Right atrium auricular region (tissue), 2 donors: ENCODE data around the gene POLR3K. TPM values are rescaled to one million over a fixed set of nuclear protein-coding genes. Genes with fewer than 3 reads are reported as not detected.
"Not testable (repeated sequence)": the region's sequence is repeated elsewhere in the genome, so short reads cannot be mapped to it uniquely, and the experiment has no call there.

ENCODE experiments used
- DNase-seq: peaks from one replicate; pipeline ENCODE4 v3.0.0-alpha.2; 2019; ENCODE audit warnings: low spot score
- H3K27ac ChIP-seq, 2 donors: fragments of 200-600 bp; sonication (generic); 1 replicate in 1 of 2; 2 replicates in 1 of 2; pipeline ENCODE4 v1.5.1; 2016 to 2019
- H3K27me3 ChIP-seq, 2 donors: fragments of 200-600 bp; sonication (generic); one replicate each; pipeline versions ENCODE4 v1.5.1 to v1.6.0; 2017 to 2019
- H3K36me3 ChIP-seq: fragments of 200-600 bp; sonication (generic); one replicate; pipeline ENCODE4 v1.5.1; 2016
- H3K4me1 ChIP-seq, 2 donors: fragments of 200-600 bp; sonication (generic); one replicate each; pipeline versions ENCODE4 v1.5.1 to v1.6.0; 2017 to 2019
- H3K4me3 ChIP-seq, 2 donors: fragments of 200-600 bp; sonication (generic); 1 replicate in 1 of 2; 2 replicates in 1 of 2; pipeline ENCODE4 v1.5.1; 2017 to 2019; ENCODE audit warnings: mild to moderate bottlenecking in 1 of 2, moderate library complexity in 1 of 2
- H3K9me3 ChIP-seq, 2 donors: fragments of 200-600 bp; sonication (generic); one replicate each; pipeline ENCODE4 v1.5.1; 2019
- CTCF ChIP-seq, 2 donors: fragments of 200-600 bp; sonication (generic); IDR thresholded peaks; one replicate each; pipeline ENCODE4 v1.5.1; 2019; ENCODE audit warnings: antibody characterized with exemption in 2 of 2
- microRNA-seq, 2 donors: library from miRNA; unstranded; fragments of <30 nt; microRNA quantifications; one replicate each; pipeline ENCODE4, GENCODE V29; 2016 to 2017; ENCODE audit warnings: borderline number of aligned reads in 2 of 2, borderline replicate concordance in 1 of 2
- total RNA-seq, 2 donors: library from RNA; depleted of rRNA; stranded (reverse); fragments of >200 nt; gene quantifications; one replicate each; pipeline ENCODE4 v1.1.0, GENCODE V29; 2016

Gene POLR3K
- total RNA-seq, 2 donors from 2014 or later: 4.0 TPM

GRCh38 chr16:10772-11171 lies 42.6 kb downstream of the POLR3K start:
- H3K27ac ChIP-seq, H3K4me1 ChIP-seq, H3K4me3 ChIP-seq, H3K36me3 ChIP-seq, H3K27me3 ChIP-seq, H3K9me3 ChIP-seq: not testable (repeated sequence)
- DNase-seq: peak; percentile 98
- peak; percentile 34 to 48 for TF ChIP-seq CTCF (IDR thresholded peaks at IDR 0.05)

GRCh38 chr16:9903-10665 lies 43.3 kb downstream of the POLR3K start:
- H3K4me1 ChIP-seq: no peaks in the 10 kb centered on the region
- H3K4me3 ChIP-seq: no peak overlapping the region
- no peak for TF ChIP-seq CTCF (IDR thresholded peaks at IDR 0.05)
- no peak overlapping the region for H3K27ac ChIP-seq
- no peaks in the 10 kb centered on the region for H3K9me3 ChIP-seq
- DNase-seq: no peak
- no peaks in the 10 kb centered on the region for H3K36me3 ChIP-seq
- no peaks in the 10 kb centered on the region for H3K27me3 ChIP-seq

Small RNAs within 50 kb of the gene (microRNA-seq; reads per million reads assigned to microRNA genes)
- 0 reads per million in 2 donors for gene MIR6859-4

Other genes with a start within 250 kb of the POLR3K start
- gene SNRNP25, start 220 bp upstream of the POLR3K start, total RNA-seq: 10 to 100 TPM; 47.1 to 78.3 TPM
- 10 to 100 TPM; 12.0 to 25.4 TPM for gene RHBDF1, start 19.0 kb upstream of the POLR3K start, total RNA-seq
- gene MPG, start 24.6 kb upstream of the POLR3K start, total RNA-seq: 10 to 100 TPM; 47.7 to 84.0 TPM
- 10 to 100 TPM; 10.8 to 22.2 TPM for gene NPRL3, start 85.1 kb upstream of the POLR3K start, total RNA-seq
- not detected for gene HBZ, start 99.0 kb upstream of the POLR3K start, total RNA-seq
- 1 to 10 TPM in 1 of 2 donors, not detected in 1; 1.2 TPM for gene HBM, start 112.4 kb upstream of the POLR3K start, total RNA-seq
- 1,000 to 10,000 TPM; 2,977 to 3,226 TPM for gene HBA2, start 119.3 kb upstream of the POLR3K start, total RNA-seq
- 1,000 to 10,000 TPM; 1,094 to 1,137 TPM for gene HBA1, start 123.1 kb upstream of the POLR3K start, total RNA-seq
- 1 to 10 TPM; 2.1 to 2.8 TPM for gene HBQ1, start 126.9 kb upstream of the POLR3K start, total RNA-seq
- 10 to 100 TPM; 18.3 to 20.2 TPM for gene LUC7L, start 175.8 kb upstream of the POLR3K start, total RNA-seq
- gene FAM234A, start 181.2 kb upstream of the POLR3K start, total RNA-seq: 100 to 1,000 TPM; 141 to 227 TPM
- gene RGS11, start 222.3 kb upstream of the POLR3K start, total RNA-seq: 1 to 10 TPM; 8.3 to 9.0 TPM
- gene ARHGDIG, start 227.0 kb upstream of the POLR3K start, total RNA-seq: 1 to 10 TPM; 5.9 to 6.8 TPM
- 1 to 10 TPM in 1 of 2 donors, under 1 TPM in 1; 0.52 to 5.4 TPM for gene PDIA2, start 229.6 kb upstream of the POLR3K start, total RNA-seq